ENCODE measurements around the gene FBXO46.

DNA sequence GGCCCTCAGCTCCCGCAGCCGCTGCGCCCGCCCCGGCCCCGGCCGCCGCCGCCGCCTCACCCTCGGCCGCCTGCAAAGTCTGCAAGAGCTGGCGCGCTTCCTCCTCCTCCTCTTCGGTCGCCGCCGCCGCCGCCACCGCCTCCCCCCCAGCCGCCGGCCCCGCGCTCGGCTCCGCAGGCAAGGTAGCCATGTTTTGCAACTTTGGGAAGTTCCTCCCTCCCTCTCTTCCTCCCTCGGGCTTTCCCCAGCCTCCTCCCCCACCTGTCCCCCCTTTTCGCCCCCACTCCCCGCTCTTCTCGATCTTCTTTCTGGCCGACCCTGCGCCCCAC lies 37.9 kb upstream of the FBXO46 start:
- TF ChIP-seq, protein P1, sequence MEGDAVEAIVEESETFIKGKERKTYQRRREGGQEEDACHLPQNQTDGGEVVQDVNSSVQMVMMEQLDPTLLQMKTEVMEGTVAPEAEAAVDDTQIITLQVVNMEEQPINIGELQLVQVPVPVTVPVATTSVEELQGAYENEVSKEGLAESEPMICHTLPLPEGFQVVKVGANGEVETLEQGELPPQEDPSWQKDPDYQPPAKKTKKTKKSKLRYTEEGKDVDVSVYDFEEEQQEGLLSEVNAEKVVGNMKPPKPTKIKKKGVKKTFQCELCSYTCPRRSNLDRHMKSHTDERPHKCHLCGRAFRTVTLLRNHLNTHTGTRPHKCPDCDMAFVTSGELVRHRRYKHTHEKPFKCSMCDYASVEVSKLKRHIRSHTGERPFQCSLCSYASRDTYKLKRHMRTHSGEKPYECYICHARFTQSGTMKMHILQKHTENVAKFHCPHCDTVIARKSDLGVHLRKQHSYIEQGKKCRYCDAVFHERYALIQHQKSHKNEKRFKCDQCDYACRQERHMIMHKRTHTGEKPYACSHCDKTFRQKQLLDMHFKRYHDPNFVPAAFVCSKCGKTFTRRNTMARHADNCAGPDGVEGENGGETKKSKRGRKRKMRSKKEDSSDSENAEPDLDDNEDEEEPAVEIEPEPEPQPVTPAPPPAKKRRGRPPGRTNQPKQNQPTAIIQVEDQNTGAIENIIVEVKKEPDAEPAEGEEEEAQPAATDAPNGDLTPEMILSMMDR (IDR thresholded peaks at IDR 0.05; ENCODE audit: low read depth, low read length, poor library complexity, severe bottlenecking), result no peak
- TF ChIP-seq EZH2phosphoT487 (IDR thresholded peaks at IDR 0.05; ENCODE audit: borderline replicate concordance, low read length), result no peak
